GM23248 (cell line): ENCODE data around the gene HOPX. TPM values are rescaled to one million over a fixed set of nuclear protein-coding genes. Genes with fewer than 3 reads are reported as not detected.

ENCODE experiments used
- DNase-seq: peaks from one replicate; pipeline ENCODE4 v3.0.0-alpha.2; 2015
- H2AFZ ChIP-seq: fragments of 200-600 bp; sonication (generic); 2 replicates; pipeline ENCODE4 v1.6.1; 2016; ENCODE audit warnings: antibody characterized with exemption
- H3F3A ChIP-seq: fragments of 200-600 bp; sonication (generic); 2 replicates; pipeline ENCODE4 v1.6.1; 2016; ENCODE audit warnings: mild to moderate bottlenecking, antibody characterized with exemption, mixed run types; ENCODE audit not compliant: insufficient read depth
- H3K27ac ChIP-seq: fragments of 200-600 bp; sonication (generic); 2 replicates; pipeline ENCODE4 v1.5.1; 2016; ENCODE audit warnings: mild to moderate bottlenecking
- H3K27me3 ChIP-seq: fragments of 200-600 bp; sonication (generic); replicated peaks from 2 replicates; pipeline ENCODE4 v1.6.1; 2016; ENCODE audit warnings: mild to moderate bottlenecking; ENCODE audit not compliant: insufficient read depth
- H3K36me3 ChIP-seq: fragments of 200-600 bp; sonication (generic); 2 replicates; pipeline ENCODE4 v1.6.1; 2016; ENCODE audit warnings: low read depth, mild to moderate bottlenecking
- H3K4me1 ChIP-seq: fragments of 200-600 bp; sonication (generic); 2 replicates; pipeline ENCODE4 v1.6.1; 2016; ENCODE audit warnings: mild to moderate bottlenecking; ENCODE audit not compliant: insufficient read depth
- H3K4me2 ChIP-seq: fragments of 200-600 bp; sonication (generic); one replicate; pipeline ENCODE4 v1.6.1; 2016; ENCODE audit warnings: mild to moderate bottlenecking; ENCODE audit not compliant: unreplicated experiment
- H3K4me3 ChIP-seq: fragments of 200-600 bp; sonication (generic); 2 replicates; pipeline ENCODE4 v1.5.1; 2016; ENCODE audit warnings: mild to moderate bottlenecking
- H3K79me2 ChIP-seq: fragments of 200-600 bp; sonication (generic); 2 replicates; pipeline ENCODE4 v1.6.1; 2016; ENCODE audit warnings: mild to moderate bottlenecking; ENCODE audit not compliant: insufficient read depth
- H3K9ac ChIP-seq: fragments of 200-600 bp; sonication (generic); 2 replicates; pipeline ENCODE4 v1.6.1; 2016; ENCODE audit warnings: mild to moderate bottlenecking
- H3K9me2 ChIP-seq: fragments of 200-600 bp; sonication (generic); 2 replicates; pipeline ENCODE4 v1.6.1; 2016; ENCODE audit warnings: mixed run types, mild to moderate bottlenecking, moderate library complexity; ENCODE audit not compliant: insufficient read depth
- H3K9me3 ChIP-seq: fragments of 200-600 bp; sonication (generic); one replicate; pipeline ENCODE4 v1.6.1; 2017; ENCODE audit warnings: low read depth
- H4K20me1 ChIP-seq: fragments of 200-600 bp; sonication (generic); 2 replicates; pipeline ENCODE4 v1.6.0; 2016; ENCODE audit not compliant: insufficient read depth
- EZH2 ChIP-seq: fragments of 200-600 bp; sonication (generic); IDR thresholded peaks from 2 replicates; pipeline ENCODE4 v1.6.1; 2018; ENCODE audit warnings: antibody characterized with exemption, mild to moderate bottlenecking; ENCODE audit not compliant: insufficient read depth, poor library complexity, severe bottlenecking
- EZH2phosphoT487 ChIP-seq: fragments of 200-600 bp; sonication (generic); IDR thresholded peaks from 2 replicates; pipeline ENCODE4 v1.6.1; 2018; ENCODE audit warnings: antibody characterized with exemption, moderate library complexity, mild to moderate bottlenecking, low read depth; ENCODE audit not compliant: insufficient read depth
- WGBS, 2 experiments: methylation state at CpG; one replicate each; pipeline ENCODE4 v1.1.6; 2015 to 2017; ENCODE audit warnings: low lambda C conversion rate in 2 of 2, low coverage in 1 of 2; ENCODE audit errors: missing lambda C conversion rate in 2 of 2; 5-methylcytosine and 5-hydroxymethylcytosine counted together
- in situ Hi-C: fragments of 300-500 bp; cut with MboI; formaldehyde crosslinking; loops from 2 replicates; pipeline ENCODE4 v1.15.0; 2020
- polyA plus RNA-seq: library from polyadenylated mRNA; unstranded; fragments of >200 nt; fragmentation: Nextera tagmentation; extraction: Ambion mirVana; gene quantifications from 2 replicates; pipeline ENCODE4 v1.2.1, GENCODE V29; 2016
- total RNA-seq: library from RNA; depleted of rRNA; stranded (reverse); fragments of >200 nt; shearing (Covaris generic); gene quantifications from 2 replicates; pipeline ENCODE4 v1.2.3, GENCODE V29; 2014

The HOPX gene
- total and polyA plus RNA-seq, 2 experiments from 2014 or later = not detected

DNA sequence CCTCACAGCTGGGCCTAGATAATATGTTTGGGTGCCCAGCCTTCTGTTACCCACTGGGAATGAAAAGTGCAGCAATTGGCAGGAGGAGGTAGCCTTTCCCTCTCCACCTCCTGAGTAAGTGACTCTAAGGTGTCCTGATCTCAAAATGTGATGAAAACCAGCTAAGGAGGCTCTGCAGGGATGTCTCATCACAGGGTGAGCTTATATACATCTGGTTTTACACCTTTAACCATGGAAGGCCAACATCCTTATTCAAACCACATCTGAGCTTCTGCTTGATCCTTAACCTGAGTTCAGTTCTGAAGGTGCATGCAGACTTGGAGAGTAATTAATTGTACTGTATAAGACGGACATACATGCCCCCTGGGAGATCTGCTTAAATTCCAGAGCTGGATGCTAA is 53.7 kb downstream of the HOPX start:
- peaks cover 10% of the 10 kb centered on the region for H3K4me1 ChIP-seq
- no peak for DNase-seq
- in situ Hi-C loops = no loop called here
- no peaks in the 10 kb centered on the region for H4K20me1 ChIP-seq
- no peaks in the 10 kb centered on the region for H3K9me3 ChIP-seq
- no peak overlapping the region for H2AFZ ChIP-seq
- no peak overlapping the region for H3K4me2 ChIP-seq
- no peak overlapping the region for H3K9ac ChIP-seq
- TF ChIP-seq EZH2 = no peak
- no peak for TF ChIP-seq EZH2phosphoT487
- H3K27ac ChIP-seq = no peak overlapping the region
- H3F3A ChIP-seq = peaks cover 5% of the 10 kb centered on the region; the same call in 1 of the 2 replicates
- H3K79me2 ChIP-seq = no peaks in the 10 kb centered on the region
- 29 to 46% methylated on average over 1 of the region's 1 CpG for WGBS, 2 experiments
- no peaks in the 10 kb centered on the region for H3K36me3 ChIP-seq
- no peaks in the 10 kb centered on the region for H3K9me2 ChIP-seq
- peaks cover 24% of the 10 kb centered on the region for H3K27me3 ChIP-seq
- no peak overlapping the region for H3K4me3 ChIP-seq

DNA sequence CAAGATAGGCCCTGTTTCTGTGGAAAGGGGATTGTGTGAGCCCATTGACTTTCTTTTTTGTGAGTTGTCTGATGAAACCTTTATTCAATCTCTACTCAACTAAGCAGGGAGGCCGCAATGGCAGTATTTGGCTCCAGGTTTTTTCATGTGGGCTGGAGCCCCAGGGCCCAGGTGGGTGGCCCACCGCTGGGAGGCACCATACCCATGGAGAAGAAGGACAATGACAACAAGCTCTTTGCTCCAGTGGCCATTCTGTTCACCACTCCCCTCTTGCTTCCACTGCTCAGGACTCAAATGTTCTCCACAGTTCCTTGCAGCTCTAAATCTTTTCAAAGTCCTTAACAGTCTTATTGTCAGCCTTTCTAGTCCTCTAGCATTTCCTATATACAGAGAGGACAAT is 54.1 kb downstream of the HOPX start:
- Histone ChIP-seq H3F3A (peaks cover 5% of the 10 kb centered on the region; the same call in 1 of the 2 replicates), H2AFZ (no peak overlapping the region), H3K27ac (no peak overlapping the region), H3K36me3 (no peaks in the 10 kb centered on the region), H3K4me1 (peaks cover 10% of the 10 kb centered on the region), H3K9ac (no peak overlapping the region), H3K27me3 (peaks cover 28% of the 10 kb centered on the region), H4K20me1 (no peaks in the 10 kb centered on the region), H3K79me2 (no peaks in the 10 kb centered on the region), H3K9me3 (no peaks in the 10 kb centered on the region), H3K9me2 (no peaks in the 10 kb centered on the region), H3K4me3 (no peak overlapping the region), H3K4me2 (no peak overlapping the region)
- DNase-seq = peak; percentile 2
- in situ Hi-C loops = no loop called here
- WGBS, 2 experiments = 45 to 48% methylated on average over 2 of the region's 2 CpGs
- TF ChIP-seq EZH2 (no peak), EZH2phosphoT487 (no peak)

DNA sequence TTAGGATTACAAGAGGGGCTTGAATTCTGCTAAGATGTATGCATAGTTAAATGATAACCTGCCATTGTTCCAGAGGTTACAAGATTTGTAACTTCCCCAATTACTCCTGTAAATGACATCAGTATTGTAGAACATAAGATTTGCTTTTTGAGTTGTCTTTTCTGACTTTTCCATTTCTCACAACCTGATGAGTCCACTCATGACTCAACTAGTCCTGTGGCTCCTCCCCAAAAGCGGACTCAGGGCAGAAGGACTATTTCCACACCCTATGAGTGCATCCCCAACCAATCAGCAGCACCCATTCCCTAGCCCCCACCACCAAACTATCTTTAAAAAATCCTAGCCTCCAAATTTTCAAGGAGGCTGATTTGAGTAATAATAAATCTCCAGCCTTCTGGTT is 54.7 kb downstream of the HOPX start:
- Histone ChIP-seq H3K9ac (no peak overlapping the region), H3K36me3 (no peaks in the 10 kb centered on the region), H3K9me2 (no peaks in the 10 kb centered on the region), H3K27ac (no peak overlapping the region), H3K4me1 (peaks cover 10% of the 10 kb centered on the region), H3K27me3 (peaks cover 34% of the 10 kb centered on the region), H3K79me2 (no peaks in the 10 kb centered on the region), H4K20me1 (no peaks in the 10 kb centered on the region), H3K4me3 (no peak overlapping the region), H3K9me3 (no peaks in the 10 kb centered on the region), H3F3A (peaks cover 4% of the 10 kb centered on the region; the same call in 1 of the 2 replicates), H3K4me2 (no peak overlapping the region), H2AFZ (no peak overlapping the region)
- DNase-seq = peak; percentile 40
- WGBS, 2 experiments = 21 to 22% methylated on average over 1 of the region's 1 CpG
- in situ Hi-C loops = no loop called here
- TF ChIP-seq EZH2phosphoT487 (no peak), EZH2 (no peak)

DNA sequence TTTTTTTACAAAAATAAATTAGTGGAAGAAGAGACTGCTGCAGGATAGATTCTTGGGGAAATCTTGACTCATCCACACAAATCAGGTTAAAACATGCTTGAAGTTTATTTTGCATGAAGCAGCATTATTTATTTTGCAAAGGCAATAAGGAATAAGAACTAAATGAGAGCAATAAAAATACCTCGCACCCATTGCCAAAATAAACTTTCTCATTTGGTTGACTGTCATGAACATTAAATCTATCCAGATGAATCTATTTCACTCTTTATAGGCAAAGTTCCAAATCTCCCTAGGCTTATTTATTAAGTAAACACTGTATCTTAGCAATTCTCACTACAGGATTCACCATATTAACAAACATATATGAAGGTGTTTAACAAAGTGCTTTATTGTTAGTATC is 58.9 kb downstream of the HOPX start:
- Histone ChIP-seq H4K20me1 (no peaks in the 10 kb centered on the region), H3K4me2 (no peak overlapping the region), H3K27me3 (peaks cover 59% of the 10 kb centered on the region), H3K9me2 (no peaks in the 10 kb centered on the region), H3K36me3 (no peaks in the 10 kb centered on the region), H3F3A (no peaks in the 10 kb centered on the region), H3K4me1 (no peaks in the 10 kb centered on the region), H3K27ac (no peak overlapping the region), H3K9me3 (no peaks in the 10 kb centered on the region), H3K79me2 (no peaks in the 10 kb centered on the region), H2AFZ (no peak overlapping the region), H3K9ac (no peak overlapping the region), H3K4me3 (no peak overlapping the region)
- in situ Hi-C loops = no loop called here
- no peak for DNase-seq
- 0 to 3% methylated on average over 1 of the region's 1 CpG for WGBS, 2 experiments
- no peak for TF ChIP-seq EZH2
- TF ChIP-seq EZH2phosphoT487 = no peak

- TF ChIP-seq EZH2 (no peak), EZH2phosphoT487 (no peak)
- no peak overlapping the region for H3K4me2 ChIP-seq
- 37 to 61% methylated on average over 1 of the region's 1 CpG for WGBS, 2 experiments
Measured at GRCh38 chr4:56619816-56620215, 61.3 kb downstream of the HOPX start.

More at GRCh38 chr4:56619816-56620215, 61.3 kb downstream of the HOPX start:
- H3K9me3 ChIP-seq = no peaks in the 10 kb centered on the region
- no peak overlapping the region for H3K4me3 ChIP-seq
- H4K20me1 ChIP-seq = no peaks in the 10 kb centered on the region
- no peak overlapping the region for H3K27ac ChIP-seq
- no peaks in the 10 kb centered on the region for H3K9me2 ChIP-seq
- no peak for DNase-seq
- no peaks in the 10 kb centered on the region for H3K79me2 ChIP-seq
- H3K36me3 ChIP-seq = no peaks in the 10 kb centered on the region
- peaks cover 71% of the 10 kb centered on the region for H3K27me3 ChIP-seq
- no peak overlapping the region for H3K9ac ChIP-seq
- no peak overlapping the region for H2AFZ ChIP-seq
- in situ Hi-C loops = no loop called here
- H3K4me1 ChIP-seq = no peaks in the 10 kb centered on the region
- H3F3A ChIP-seq = no peaks in the 10 kb centered on the region
